Right atrium auricular region (tissue), 2 donors: ENCODE measurements around the gene NR3C2. TPM values are rescaled to one million over a fixed set of nuclear protein-coding genes. Genes with fewer than 3 reads are reported as not detected.

ENCODE experiments used
- DNase-seq: peaks from one replicate; pipeline ENCODE4 v3.0.0-alpha.2; 2019; ENCODE audit warnings: low spot score
- H3K27ac ChIP-seq, 2 donors: fragments of 200-600 bp; sonication (generic); 1 replicate in 1 of 2; 2 replicates in 1 of 2; pipeline ENCODE4 v1.5.1; 2016 to 2019
- H3K27me3 ChIP-seq, 2 donors: fragments of 200-600 bp; sonication (generic); one replicate each; pipeline versions ENCODE4 v1.5.1 to v1.6.0; 2017 to 2019
- H3K36me3 ChIP-seq: fragments of 200-600 bp; sonication (generic); one replicate; pipeline ENCODE4 v1.5.1; 2016
- H3K4me1 ChIP-seq, 2 donors: fragments of 200-600 bp; sonication (generic); one replicate each; pipeline versions ENCODE4 v1.5.1 to v1.6.0; 2017 to 2019
- H3K4me3 ChIP-seq, 2 donors: fragments of 200-600 bp; sonication (generic); 1 replicate in 1 of 2; 2 replicates in 1 of 2; pipeline ENCODE4 v1.5.1; 2017 to 2019; ENCODE audit warnings: mild to moderate bottlenecking in 1 of 2, moderate library complexity in 1 of 2
- H3K9me3 ChIP-seq, 2 donors: fragments of 200-600 bp; sonication (generic); one replicate each; pipeline ENCODE4 v1.5.1; 2019
- total RNA-seq, 2 donors: library from RNA; depleted of rRNA; stranded (reverse); fragments of >200 nt; gene quantifications; one replicate each; pipeline ENCODE4 v1.1.0, GENCODE V29; 2016
- TF ChIP-seq, protein P1 (sequence below), 2 donors: fragments of 200-600 bp; sonication (generic); IDR thresholded peaks; one replicate each; pipeline ENCODE4 v1.5.1; 2019; ENCODE audit warnings: antibody characterized with exemption in 2 of 2

Gene NR3C2
- total RNA-seq, 2 donors from 2014 or later: 15.7 to 39.9 TPM

DNA sequence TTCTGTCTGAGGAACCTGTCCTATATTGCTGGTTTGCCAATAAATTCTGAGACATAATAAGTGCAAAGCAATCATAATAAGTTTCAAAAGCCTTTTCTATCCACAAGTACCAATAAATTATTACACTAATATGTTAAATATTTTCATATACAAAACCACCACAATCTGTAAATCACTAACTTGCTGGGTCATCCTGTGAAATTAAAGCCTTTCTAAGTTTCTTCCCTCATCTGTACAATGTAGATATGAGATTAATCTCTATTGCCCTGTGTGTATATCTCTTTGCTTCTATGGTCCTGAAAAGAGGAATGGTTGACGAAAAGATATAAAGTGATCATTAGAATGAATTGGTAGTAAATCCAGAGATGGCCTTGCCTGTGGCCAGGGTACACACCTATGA, 231.6 kb downstream of the NR3C2 start:
- Histone ChIP-seq H3K9me3 (no peaks in the 10 kb centered on the region), H3K36me3 (no peaks in the 10 kb centered on the region), H3K4me3 (no peak overlapping the region), H3K27ac (peak overlapping the region in 1 of 2 donors; percentile 9), H3K27me3 (no peaks in the 10 kb centered on the region), H3K4me1 (peaks cover 0 to 22% of the 10 kb centered on the region in 2 donors)
- TF ChIP-seq, protein P1, sequence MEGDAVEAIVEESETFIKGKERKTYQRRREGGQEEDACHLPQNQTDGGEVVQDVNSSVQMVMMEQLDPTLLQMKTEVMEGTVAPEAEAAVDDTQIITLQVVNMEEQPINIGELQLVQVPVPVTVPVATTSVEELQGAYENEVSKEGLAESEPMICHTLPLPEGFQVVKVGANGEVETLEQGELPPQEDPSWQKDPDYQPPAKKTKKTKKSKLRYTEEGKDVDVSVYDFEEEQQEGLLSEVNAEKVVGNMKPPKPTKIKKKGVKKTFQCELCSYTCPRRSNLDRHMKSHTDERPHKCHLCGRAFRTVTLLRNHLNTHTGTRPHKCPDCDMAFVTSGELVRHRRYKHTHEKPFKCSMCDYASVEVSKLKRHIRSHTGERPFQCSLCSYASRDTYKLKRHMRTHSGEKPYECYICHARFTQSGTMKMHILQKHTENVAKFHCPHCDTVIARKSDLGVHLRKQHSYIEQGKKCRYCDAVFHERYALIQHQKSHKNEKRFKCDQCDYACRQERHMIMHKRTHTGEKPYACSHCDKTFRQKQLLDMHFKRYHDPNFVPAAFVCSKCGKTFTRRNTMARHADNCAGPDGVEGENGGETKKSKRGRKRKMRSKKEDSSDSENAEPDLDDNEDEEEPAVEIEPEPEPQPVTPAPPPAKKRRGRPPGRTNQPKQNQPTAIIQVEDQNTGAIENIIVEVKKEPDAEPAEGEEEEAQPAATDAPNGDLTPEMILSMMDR (IDR thresholded peaks at IDR 0.05): no peak
- no peak for DNase-seq

GRCh38 chr4:148207068-148207467, 235.1 kb downstream of the NR3C2 start:
- no peak overlapping the region for H3K4me3 ChIP-seq
- H3K36me3 ChIP-seq: no peaks in the 10 kb centered on the region
- TF ChIP-seq, protein P1 (IDR thresholded peaks at IDR 0.05): no peak
- no peak for DNase-seq
- no peaks in the 10 kb centered on the region for H3K27me3 ChIP-seq
- H3K9me3 ChIP-seq: no peaks in the 10 kb centered on the region
- H3K27ac ChIP-seq: no peak overlapping the region
- H3K4me1 ChIP-seq: peaks cover 0 to 17% of the 10 kb centered on the region in 2 donors

- H3K4me3 ChIP-seq: no peak overlapping the region
- TF ChIP-seq, protein P1 (IDR thresholded peaks at IDR 0.05): no peak
- H3K36me3 ChIP-seq: no peaks in the 10 kb centered on the region
- H3K4me1 ChIP-seq: peaks cover 0 to 10% of the 10 kb centered on the region in 2 donors
- H3K27ac ChIP-seq: no peak overlapping the region
- no peaks in the 10 kb centered on the region for H3K9me3 ChIP-seq
- H3K27me3 ChIP-seq: no peaks in the 10 kb centered on the region
- DNase-seq: no peak
Measured at GRCh38 chr4:148205476-148205875, 236.7 kb downstream of the NR3C2 start.

DNA sequence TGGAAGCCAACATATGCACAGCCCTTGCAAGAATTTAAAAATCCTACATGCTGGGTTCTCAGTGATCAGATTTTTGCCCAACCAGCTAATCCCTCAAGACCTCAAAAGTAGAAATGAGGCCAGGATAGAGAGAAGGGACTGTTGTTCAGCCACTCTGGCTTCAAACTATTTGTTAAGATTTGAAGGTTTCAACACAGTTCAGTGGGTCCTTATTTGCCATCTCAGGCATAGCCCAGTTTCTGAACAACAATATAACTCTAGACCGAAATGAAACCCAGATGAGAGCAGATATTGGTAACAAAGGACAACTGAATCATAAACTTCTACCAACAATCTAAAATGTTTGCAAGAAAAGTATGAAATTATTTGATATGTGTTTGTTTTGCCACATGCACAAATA, 237.3 kb downstream of the NR3C2 start:
- no peak overlapping the region for H3K27ac ChIP-seq
- TF ChIP-seq, protein P1 (IDR thresholded peaks at IDR 0.05): no peak
- no peaks in the 10 kb centered on the region for H3K36me3 ChIP-seq
- H3K4me1 ChIP-seq: peaks cover 0 to 10% of the 10 kb centered on the region in 2 donors
- H3K4me3 ChIP-seq: no peak overlapping the region
- DNase-seq: no peak
- no peaks in the 10 kb centered on the region for H3K9me3 ChIP-seq
- no peaks in the 10 kb centered on the region for H3K27me3 ChIP-seq

DNA sequence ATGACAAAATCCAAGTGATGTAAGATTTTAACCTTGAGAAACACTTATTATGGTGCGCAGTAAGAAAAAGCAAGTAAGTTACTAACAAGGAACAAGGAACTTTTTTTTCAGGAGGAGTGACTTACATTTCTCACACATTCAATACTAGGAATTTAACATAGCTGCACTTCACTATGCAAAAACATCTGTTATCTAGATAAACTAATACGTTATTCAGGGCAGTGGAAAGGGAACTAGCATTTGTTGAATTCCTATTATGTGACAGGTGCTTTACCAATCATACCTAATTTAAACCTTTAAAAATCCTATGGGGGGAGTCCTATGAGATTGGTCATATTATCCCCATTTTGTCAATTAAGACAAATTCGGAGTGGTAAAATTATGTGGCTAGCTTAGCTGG, 238.0 kb downstream of the NR3C2 start:
- H3K27ac ChIP-seq: peak overlapping the region in 1 of 2 donors; percentile 65
- peaks cover 0 to 10% of the 10 kb centered on the region in 2 donors for H3K4me1 ChIP-seq

More for the DNA sequence above, 238.0 kb downstream of the NR3C2 start:
- Histone ChIP-seq H3K27me3 (no peaks in the 10 kb centered on the region), H3K4me3 (no peak overlapping the region), H3K9me3 (no peaks in the 10 kb centered on the region), H3K36me3 (no peaks in the 10 kb centered on the region)
- DNase-seq: no peak
- TF ChIP-seq, protein P1 (IDR thresholded peaks at IDR 0.05): no peak
